Liver (tissue), 3 donors: Measurements from ENCODE around the gene PLXND1.

ENCODE experiments used
- ATF3 ChIP-seq: IDR thresholded peaks from 2 replicates; pipeline ENCODE4 v1.6.1; 2016; ENCODE audit warnings: antibody characterized with exemption
- CTCF ChIP-seq: fragments of 150-350 bp; IDR thresholded peaks from 2 replicates; pipeline ENCODE4 v1.5.1; 2017; ENCODE audit warnings: improper control_type of control experiment, low read depth, low read length; ENCODE audit not compliant: missing input control
- EGR1 ChIP-seq, 2 donors: IDR thresholded peaks; 2 replicates each; pipeline ENCODE4 v1.6.1; 2016 to 2018; ENCODE audit warnings: antibody characterized with exemption in 2 of 2, low read depth in 2 of 2
- GABPA ChIP-seq, 2 donors: IDR thresholded peaks in 1 of 2; conservative IDR thresholded peaks in 1 of 2; 2 replicates each; pipeline ENCODE4 v1.6.1; 2016; ENCODE audit warnings: antibody characterized with exemption in 2 of 2, mild to moderate bottlenecking in 1 of 2, moderate library complexity in 1 of 2
- HNF4G ChIP-seq: IDR thresholded peaks from 2 replicates; pipeline ENCODE4 v1.6.1; 2016; ENCODE audit warnings: antibody characterized with exemption
- JUND ChIP-seq, 2 donors: IDR thresholded peaks; 2 replicates each; pipeline ENCODE4 v1.6.1; 2016; ENCODE audit warnings: antibody characterized with exemption in 2 of 2
- MAX ChIP-seq: IDR thresholded peaks from 2 replicates; pipeline ENCODE4 v1.6.1; 2016; ENCODE audit warnings: antibody characterized with exemption
- RAD21 ChIP-seq, 2 donors: IDR thresholded peaks; 2 replicates each; pipeline ENCODE4 v1.6.1; 2016; ENCODE audit warnings: antibody characterized with exemption in 2 of 2, mild to moderate bottlenecking in 2 of 2
- REST ChIP-seq: IDR thresholded peaks from 2 replicates; pipeline ENCODE4 v1.6.1; 2016; ENCODE audit warnings: antibody characterized with exemption, mild to moderate bottlenecking
- RXRA ChIP-seq, 2 donors: IDR thresholded peaks; 2 replicates each; pipeline ENCODE4 v1.6.1; 2017 to 2018; ENCODE audit warnings: antibody characterized with exemption in 2 of 2, mild to moderate bottlenecking in 1 of 2
- SP1 ChIP-seq: IDR thresholded peaks from 2 replicates; pipeline ENCODE4 v1.6.1; 2018; ENCODE audit warnings: antibody characterized with exemption, mild to moderate bottlenecking
- TAF1 ChIP-seq: conservative IDR thresholded peaks from 2 replicates; pipeline ENCODE4 v1.6.1; 2016; ENCODE audit warnings: antibody characterized with exemption, mild to moderate bottlenecking
- YY1 ChIP-seq: IDR thresholded peaks from 2 replicates; pipeline ENCODE4 v1.6.1; 2016; ENCODE audit warnings: antibody characterized with exemption, mild to moderate bottlenecking
- ZBTB33 ChIP-seq: IDR thresholded peaks from 2 replicates; pipeline ENCODE4 v1.6.1; 2016; ENCODE audit warnings: antibody characterized with exemption
- donor health status: healthy.
- donor health status: healthy.

DNA sequence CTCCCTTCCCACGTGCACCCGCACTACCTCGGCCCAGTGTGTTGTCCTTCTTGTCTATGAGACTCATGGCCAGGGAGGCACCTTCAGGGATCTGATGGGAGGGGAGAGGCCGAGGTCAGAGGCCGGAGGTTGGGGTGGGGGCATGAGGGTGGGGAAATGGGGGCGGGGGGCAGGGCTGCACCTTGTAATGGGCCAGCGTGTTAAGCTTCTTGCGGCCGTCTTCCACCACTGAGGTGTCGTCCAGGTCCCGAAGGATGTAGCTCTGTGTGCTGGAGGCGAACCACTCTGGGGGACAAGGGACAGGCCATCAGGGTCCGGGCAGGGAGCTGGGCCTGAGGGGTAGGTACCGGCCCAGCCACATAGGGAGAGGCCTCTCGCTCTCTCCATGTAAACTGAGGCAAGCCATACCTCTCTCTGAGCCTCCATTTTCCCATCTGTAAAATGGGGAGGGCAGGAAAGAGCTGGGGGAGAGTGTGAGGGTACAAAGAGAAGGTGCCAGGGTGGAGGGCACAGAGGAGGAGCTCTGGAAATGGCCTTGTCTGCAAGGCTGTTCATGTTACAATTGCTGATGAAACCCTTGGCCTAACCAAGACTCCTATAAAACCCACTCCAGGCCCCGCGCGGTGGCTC is 44.7 kb downstream of the PLXND1 start:
- no peak for TF ChIP-seq RAD21 (IDR thresholded peaks at IDR 0.05)
- no peak for TF ChIP-seq REST
- TF ChIP-seq CTCF: no peak
- no peak for TF ChIP-seq SP1
- no peak for TF ChIP-seq MAX
- no peak for TF ChIP-seq YY1
- TF ChIP-seq JUND (IDR thresholded peaks at IDR 0.05): no peak
- TF ChIP-seq RXRA (IDR thresholded peaks at IDR 0.05): no peak
- no peak for TF ChIP-seq TAF1
- no peak for TF ChIP-seq GABPA (IDR thresholded peaks at IDR 0.05 in 1 of 2, conservative IDR thresholded peaks at IDR 0.05 in 1 of 2)
- TF ChIP-seq HNF4G: no peak
- TF ChIP-seq EGR1 (IDR thresholded peaks at IDR 0.05; ENCODE audit: low read depth in 2 of 2): no peak
- TF ChIP-seq ZBTB33: no peak
- TF ChIP-seq ATF3: no peak
